Measurements from ENCODE around the gene POLR3GL.
"Not testable (repeated sequence)": the region's sequence is repeated elsewhere in the genome, so short reads cannot be mapped to it uniquely, and the experiment has no call there.

The POLR3GL gene

GRCh38 chr1:146019231-146020057 lies 55.0 kb downstream of the POLR3GL start:
- TF ChIP-seq ZFX (IDR thresholded peaks at IDR 0.05): no peak
- TF ChIP-seq CTCF (conservative IDR thresholded peaks at IDR 0.05): no peak
- H3K27ac ChIP-seq: no peak overlapping the region

GRCh38 chr1:146020058-146021049 lies 55.9 kb downstream of the POLR3GL start:
- no peak overlapping the region for H3K27ac ChIP-seq
- TF ChIP-seq CTCF (conservative IDR thresholded peaks at IDR 0.05) (no peak), ZFX (IDR thresholded peaks at IDR 0.05) (no peak)

- H3K27ac ChIP-seq: no peak overlapping the region
- TF ChIP-seq CTCF (conservative IDR thresholded peaks at IDR 0.05) (no peak), ZFX (IDR thresholded peaks at IDR 0.05) (no peak)
Observed at GRCh38 chr1:146021050-146021445, 56.6 kb downstream of the POLR3GL start.

GRCh38 chr1:146021622-146022402 lies 57.3 kb downstream of the POLR3GL start, which contains the start of gene HJV:
TSS of gene HJV (minus strand) at chr1:146021735. CDS start at chr1:146020231, 1,504 bp downstream.
- H3K27ac ChIP-seq: no peak within 1 kb of the TSS
- TF ChIP-seq CTCF (conservative IDR thresholded peaks at IDR 0.05) (no peak), ZFX (IDR thresholded peaks at IDR 0.05) (no peak)

DNA sequence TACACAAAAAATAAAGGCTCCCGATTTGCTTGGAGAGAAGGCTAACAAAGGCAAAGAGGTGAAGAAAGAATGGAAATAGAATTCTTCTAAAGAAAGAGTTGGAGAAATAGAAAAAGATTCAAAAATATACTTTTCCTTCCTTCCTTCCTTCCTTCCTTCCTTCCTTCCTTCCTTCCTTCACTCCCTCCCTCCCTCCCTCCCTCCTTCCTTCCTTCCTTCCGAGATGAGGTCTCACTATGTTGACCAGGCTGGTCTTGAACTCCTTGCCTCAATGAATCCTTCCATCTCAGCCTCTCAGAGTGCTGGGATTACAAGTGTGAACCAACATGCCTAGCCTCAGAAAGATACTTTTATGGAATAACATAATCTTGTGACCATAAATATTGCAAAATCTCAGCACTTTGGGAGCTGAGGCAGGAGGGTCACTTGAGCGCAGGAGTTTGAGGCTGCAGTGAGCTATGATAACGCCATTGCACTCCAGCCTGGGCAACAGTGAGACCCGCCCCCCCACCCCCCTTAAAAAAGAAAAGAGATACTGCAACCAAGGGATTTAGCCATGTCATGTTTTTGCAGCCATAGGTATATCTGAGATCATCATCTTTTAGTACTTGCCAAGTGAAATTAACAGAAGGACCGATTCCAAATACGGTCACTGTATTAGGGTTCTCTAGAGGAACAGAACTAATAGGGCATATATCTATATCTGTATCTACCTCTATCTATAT lies 58.1 kb downstream of the POLR3GL start:
- H3K27ac ChIP-seq: no peak overlapping the region
- TF ChIP-seq ZFX (IDR thresholded peaks at IDR 0.05): no peak
- no peak for TF ChIP-seq CTCF (conservative IDR thresholded peaks at IDR 0.05)

DNA sequence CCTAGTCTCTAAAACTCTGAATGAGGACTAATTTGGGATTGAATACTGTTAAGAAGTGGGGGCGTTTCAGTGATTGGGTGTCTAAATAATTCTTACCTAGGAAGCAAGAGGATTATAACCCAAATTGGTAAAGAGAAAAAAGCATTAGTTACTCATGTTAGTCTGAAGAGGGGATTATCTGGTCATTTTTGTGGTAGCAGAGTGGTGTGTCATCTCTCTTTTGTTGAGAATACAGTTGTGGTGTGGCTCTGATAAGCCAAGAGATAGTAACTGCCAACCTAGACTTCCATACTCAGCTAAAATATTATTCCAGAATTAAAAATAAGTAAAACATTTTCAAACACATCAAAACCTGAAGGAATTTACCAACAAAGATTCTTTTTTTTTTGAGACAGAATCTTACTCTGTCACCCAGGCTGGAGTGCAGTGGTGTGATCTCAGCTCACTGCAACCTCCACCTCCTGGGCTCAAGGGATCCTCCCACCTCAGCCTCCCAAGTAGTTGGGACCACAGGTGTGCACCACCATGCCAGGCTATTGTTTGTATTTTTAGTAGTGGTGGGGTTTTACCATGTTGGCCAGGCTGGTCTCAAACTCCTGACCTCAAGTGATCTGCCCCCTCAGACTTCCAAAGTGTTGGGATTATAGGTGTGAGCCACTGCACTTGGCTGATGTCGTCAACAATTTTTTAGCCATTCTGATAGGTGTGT lies 61.5 kb downstream of the POLR3GL start:
- H3K27ac ChIP-seq: not testable (repeated sequence)

GRCh38 chr1:146026650-146027049 lies 62.2 kb downstream of the POLR3GL start:
- not testable (repeated sequence) for H3K27ac ChIP-seq

Data from C4-2B (cell line).